AG09319 (cell line): ENCODE data around the gene FEN1.

ENCODE experiments used
- DNase-seq: peaks from one replicate; pipeline ENCODE4 v3.0.0-alpha.2; 2010; ENCODE audit warnings: low read depth; ENCODE audit errors: extremely low read depth
- CTCF ChIP-seq: IDR thresholded peaks from 2 replicates; pipeline ENCODE4 v1.5.1; 2011; ENCODE audit warnings: low read depth, mild to moderate bottlenecking, inconsistent platforms, low read length, moderate library complexity

The FEN1 gene

DNA sequence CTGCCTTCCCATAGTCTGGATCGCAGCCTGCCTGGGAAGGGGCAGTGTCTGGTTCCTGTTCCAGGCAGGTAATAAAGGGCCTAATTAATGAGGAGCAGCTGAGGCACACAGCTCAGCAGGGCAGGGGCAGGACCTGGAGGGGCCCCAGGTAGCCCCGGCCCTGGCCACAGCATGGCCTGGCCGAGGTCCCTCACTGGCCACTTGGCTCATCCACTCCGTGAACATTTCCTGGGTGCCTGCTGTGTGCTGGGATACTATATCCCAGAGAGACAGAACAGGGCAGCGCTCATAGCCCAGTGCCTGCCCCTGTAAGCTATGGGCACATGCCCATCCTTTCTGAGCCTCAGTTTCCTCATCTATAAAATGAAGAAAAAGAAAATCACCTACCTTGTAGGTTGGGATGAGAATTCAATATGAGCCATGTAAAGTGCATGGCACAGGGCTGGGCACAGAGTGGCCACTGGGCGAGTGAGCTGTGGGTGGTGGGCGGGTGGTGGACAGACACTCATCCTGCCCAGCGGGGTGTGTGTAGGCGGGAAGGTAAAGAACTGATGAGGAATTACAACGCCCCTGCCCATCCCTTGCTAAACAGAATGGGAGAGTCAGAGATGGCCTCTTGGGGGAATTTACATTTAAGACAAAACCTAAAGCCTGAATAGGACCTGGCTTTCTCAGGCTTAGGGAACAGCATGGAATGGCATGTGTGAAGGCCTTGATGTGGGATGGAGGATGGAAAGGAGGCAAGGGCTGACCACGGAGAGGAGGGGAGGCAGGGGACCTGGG lies 31.1 kb upstream of the FEN1 start:
- no peak for DNase-seq
- no peak for TF ChIP-seq CTCF

DNA sequence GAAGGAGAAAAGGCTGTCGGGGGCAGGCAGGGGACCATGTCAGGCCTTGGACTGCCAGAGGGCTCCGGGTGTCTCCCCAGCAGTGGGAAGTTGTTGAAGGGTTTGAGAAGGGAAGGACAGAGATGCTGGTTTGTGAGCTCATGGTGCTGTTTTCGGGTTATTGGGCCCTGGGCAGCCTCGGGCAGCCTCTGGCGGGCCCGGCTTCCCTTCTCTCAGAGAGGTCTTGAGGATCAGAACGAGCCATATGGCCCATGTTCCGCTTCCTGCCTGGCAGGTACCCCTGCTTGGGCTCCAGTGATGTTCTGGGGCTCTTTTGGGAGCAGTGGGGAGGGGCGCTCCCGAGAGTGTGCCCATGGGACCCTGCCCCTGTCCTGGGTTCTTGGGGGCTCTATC lies 30.5 kb upstream of the FEN1 start:
- DNase-seq: no peak
- TF ChIP-seq CTCF: no peak

DNA sequence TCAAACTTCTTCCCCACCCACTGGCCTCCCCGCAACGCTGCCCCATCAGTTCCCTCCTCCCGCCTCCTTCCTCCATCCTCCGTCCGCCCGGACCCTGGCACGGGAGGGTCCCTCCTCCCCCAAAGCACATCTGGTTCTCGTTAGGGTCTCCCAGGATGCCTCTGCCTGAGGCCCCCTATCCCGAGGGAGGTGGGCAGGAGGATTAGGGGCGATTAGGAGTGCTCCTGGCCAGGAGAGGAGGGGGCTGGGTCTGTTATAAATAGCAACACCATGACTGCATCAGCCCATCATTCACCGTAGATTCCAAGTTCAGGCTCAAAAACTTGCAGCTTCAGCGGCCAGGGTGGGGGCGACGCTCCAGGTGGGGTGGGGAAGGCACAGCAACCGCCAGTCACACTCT lies 29.9 kb upstream of the FEN1 start:
- no peak for TF ChIP-seq CTCF
- no peak for DNase-seq

DNA sequence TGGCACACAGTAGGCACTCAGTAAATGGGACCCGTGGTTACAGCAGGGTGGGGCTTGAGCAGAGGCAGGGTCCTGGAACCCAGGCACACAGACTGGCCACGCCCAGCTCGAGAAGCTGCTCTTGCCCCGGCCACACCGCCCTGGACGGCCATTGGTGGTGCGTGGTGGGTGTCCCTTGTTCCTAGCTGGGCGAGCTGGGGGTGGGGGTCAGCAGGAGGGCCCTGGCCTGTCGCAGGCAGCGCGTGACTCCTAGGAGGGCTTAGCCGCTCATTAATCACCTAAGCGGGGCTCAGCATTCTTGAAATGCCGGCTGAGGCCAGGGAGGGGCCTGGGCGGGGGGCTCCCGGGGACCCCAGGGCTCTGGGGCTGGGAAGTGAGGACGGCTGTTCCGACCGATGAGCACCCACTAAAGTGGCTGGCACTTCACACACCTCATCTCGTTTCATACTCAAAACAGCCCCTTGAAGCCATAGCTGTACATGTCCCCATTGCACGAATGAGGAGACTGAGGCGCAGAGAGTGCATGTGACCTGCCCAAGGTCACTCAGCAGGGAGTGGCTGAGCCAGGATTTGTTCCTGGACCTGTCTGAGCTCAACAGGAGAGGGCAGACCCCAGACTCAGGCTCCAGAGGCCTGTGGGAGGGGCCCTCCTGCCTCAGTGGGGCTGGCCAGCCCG lies 28.6 kb upstream of the FEN1 start:
- no peak for DNase-seq
- TF ChIP-seq CTCF: no peak

DNA sequence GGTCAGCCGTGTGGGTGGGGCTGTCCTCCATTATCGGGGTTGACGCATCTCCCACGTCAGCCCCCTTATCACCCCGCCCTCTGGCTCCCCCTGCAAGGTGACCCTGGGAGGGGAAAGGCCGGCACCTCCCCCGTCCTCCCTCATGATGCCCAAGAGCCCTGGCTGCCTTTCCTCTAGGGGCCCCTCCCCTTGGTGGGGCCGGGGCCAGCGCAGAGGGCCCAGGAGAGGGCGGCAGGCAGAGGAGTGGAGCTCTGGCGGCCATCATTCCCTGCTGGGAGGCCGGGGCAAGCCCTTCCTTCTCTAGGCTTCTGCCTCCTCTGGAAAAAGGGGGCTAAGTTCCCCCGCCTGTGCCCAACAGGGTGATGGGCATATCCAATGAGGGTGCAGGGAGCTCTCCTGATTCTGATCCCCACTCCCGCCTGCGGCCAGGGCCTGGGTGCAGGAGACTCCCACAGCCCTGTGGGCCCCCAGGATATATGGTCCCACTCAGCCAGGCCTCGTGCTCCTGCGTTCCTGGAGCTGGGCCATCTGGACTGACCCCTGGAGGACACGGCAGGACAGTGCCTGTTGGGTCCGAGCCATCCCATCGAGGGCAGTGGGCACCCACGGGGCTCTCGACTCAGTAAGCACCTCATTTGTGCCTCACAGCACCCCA lies 28.0 kb upstream of the FEN1 start:
- no peak for TF ChIP-seq CTCF
- DNase-seq: no peak

DNA sequence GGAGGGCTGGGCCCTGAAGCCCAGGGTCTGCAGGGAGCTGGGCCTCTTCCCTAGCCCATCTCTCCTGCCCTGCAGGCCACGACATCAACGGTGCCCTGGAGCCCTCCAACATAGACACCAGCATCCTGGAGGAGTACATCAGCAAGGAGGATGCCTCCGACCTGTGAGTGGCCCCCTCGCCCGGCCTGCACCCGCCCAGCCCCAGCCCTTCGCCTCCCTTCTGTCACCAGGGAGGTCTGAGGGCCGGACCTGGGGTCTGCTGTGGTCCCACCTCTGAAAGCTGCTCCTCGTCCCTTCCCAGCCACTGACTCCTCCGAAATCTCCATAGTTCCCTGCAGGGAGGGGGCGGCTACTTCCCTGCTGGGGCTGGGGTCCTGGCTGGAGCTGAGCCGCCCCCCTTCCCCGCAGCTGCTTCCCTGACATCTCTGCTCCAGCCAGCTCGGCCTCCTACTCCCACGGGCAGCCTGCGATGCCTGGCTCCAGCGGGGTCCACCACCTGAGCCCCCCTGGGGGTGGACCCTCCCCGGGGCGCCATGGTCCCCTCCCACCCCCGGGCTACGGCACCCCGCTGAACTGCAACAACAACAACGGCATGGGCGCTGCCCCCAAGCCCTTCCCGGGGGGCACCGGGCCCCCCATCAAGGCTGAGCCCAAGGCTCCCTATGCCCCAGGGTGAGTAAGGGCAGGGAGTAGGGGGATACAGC lies 27.0 kb upstream of the FEN1 start:
- DNase-seq: no peak
- TF ChIP-seq CTCF: no peak
